ENCODE data around the gene MAD2L2. TPM values are rescaled to one million over a fixed set of nuclear protein-coding genes. Genes with fewer than 3 reads are reported as not detected.

Gene MAD2L2
- total and polyA plus RNA-seq, 9 of the 15 experiments (the other 6 are each of a cell fraction or from before 2014, with no cell fraction given): 12.4 to 286 (median 143) TPM

- TF ChIP-seq ZBTB11 (CRISPR knock-in tag; IDR thresholded peaks at IDR 0.05): no peak
- TF ChIP-seq MEF2A (IDR thresholded peaks at IDR 0.05; ENCODE audit: control insufficient read depth, low read depth, low read length): no peak
- no peak for TF ChIP-seq TAF1 (IDR thresholded peaks at IDR 0.05; ENCODE audit: control insufficient read depth, extremely low read depth, insufficient read depth, low read length, severe bottlenecking)
- no peak for TF ChIP-seq MXD1 (CRISPR knock-in tag; IDR thresholded peaks at IDR 0.05; ENCODE audit: borderline replicate concordance, poor library complexity, severe bottlenecking)
- no peak for TF ChIP-seq FOXA1 (IDR thresholded peaks at IDR 0.05; ENCODE audit: borderline replicate concordance)
- TF ChIP-seq MGA (IDR thresholded peaks at IDR 0.05): peak; percentile 60
- no peak for TF ChIP-seq ZNF512 (tag; IDR thresholded peaks at IDR 0.05)
Measured at GRCh38 chr1:11729498-11730428, 48.8 kb upstream of the MAD2L2 start (continued).
